Testis (tissue), 2 donors: ENCODE data around the gene RPL29.
"Not testable (repeated sequence)": the region's sequence is repeated elsewhere in the genome, so short reads cannot be mapped to it uniquely, and the experiment has no call there.

Experiments used
- POLR2A ChIP-seq: fragments of 450-650 bp; IDR thresholded peaks from one replicate; pipeline ENCODE4 v1.6.1; 2017; ENCODE audit warnings: antibody characterized with exemption, mild to moderate bottlenecking, moderate library complexity
- TF ChIP-seq, protein P1 (sequence below), 3 experiments: fragments of 450-650 bp in 2 of 3; fragments of 200-600 bp in 1 of 3; sonication (generic) in 1 of 3; IDR thresholded peaks; one replicate each; pipeline ENCODE4 v1.5.1; 2016 to 2019; ENCODE audit warnings: antibody characterized with exemption in 3 of 3, mild to moderate bottlenecking in 2 of 3, moderate library complexity in 1 of 3

DNA sequence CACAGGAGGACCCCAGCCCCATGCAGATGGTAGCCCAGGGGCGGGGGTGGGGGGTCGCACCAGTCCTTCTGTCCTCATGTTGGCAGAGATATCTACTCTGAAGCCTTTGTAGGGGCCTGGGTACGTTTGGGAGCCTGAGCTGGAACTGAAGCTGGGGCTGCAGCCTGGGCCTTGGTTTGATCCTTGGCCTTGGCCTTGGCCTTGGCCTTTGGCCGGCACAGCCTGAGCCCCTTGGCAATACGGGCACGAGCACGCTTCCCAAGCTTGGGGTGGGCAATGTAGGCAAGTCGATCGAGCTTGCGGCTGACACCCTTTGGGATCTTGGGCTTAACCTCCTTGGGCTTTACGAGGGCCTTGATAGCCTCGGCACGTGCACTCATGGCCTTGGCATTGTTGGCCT lies 2.0 kb downstream of the RPL29 start:
- TF ChIP-seq, protein P1, sequence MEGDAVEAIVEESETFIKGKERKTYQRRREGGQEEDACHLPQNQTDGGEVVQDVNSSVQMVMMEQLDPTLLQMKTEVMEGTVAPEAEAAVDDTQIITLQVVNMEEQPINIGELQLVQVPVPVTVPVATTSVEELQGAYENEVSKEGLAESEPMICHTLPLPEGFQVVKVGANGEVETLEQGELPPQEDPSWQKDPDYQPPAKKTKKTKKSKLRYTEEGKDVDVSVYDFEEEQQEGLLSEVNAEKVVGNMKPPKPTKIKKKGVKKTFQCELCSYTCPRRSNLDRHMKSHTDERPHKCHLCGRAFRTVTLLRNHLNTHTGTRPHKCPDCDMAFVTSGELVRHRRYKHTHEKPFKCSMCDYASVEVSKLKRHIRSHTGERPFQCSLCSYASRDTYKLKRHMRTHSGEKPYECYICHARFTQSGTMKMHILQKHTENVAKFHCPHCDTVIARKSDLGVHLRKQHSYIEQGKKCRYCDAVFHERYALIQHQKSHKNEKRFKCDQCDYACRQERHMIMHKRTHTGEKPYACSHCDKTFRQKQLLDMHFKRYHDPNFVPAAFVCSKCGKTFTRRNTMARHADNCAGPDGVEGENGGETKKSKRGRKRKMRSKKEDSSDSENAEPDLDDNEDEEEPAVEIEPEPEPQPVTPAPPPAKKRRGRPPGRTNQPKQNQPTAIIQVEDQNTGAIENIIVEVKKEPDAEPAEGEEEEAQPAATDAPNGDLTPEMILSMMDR (IDR thresholded peaks at IDR 0.05), result not testable (repeated sequence)
- TF ChIP-seq POLR2A, result not testable (repeated sequence)
